PC-9 (cell line): ENCODE data around the gene NRXN2.

Source experiments
- CTCF ChIP-seq: fragments of 200-600 bp; sonication (generic); conservative IDR thresholded peaks from 2 replicates; pipeline ENCODE4 v1.6.1; 2017; ENCODE audit warnings: mixed run types, antibody characterized with exemption, mild to moderate bottlenecking, moderate library complexity
- EZH2 ChIP-seq: fragments of 200-600 bp; sonication (generic); IDR thresholded peaks from 2 replicates; pipeline ENCODE4 v1.8.0; 2017; ENCODE audit warnings: antibody characterized with exemption, low read depth

- no peak for TF ChIP-seq CTCF
- no peak for TF ChIP-seq EZH2
Measured at GRCh38 chr11:64674774-64675173, 48.2 kb downstream of the NRXN2 start.
